Middle frontal gyrus (tissue), 1 donor: ENCODE data around the gene AUNIP.

Experiments used
- DNase-seq: peaks from one replicate; pipeline ENCODE4 v3.0.0-alpha.2; 2015; ENCODE audit warnings: low spot score; ENCODE audit errors: extremely low spot score

AUNIP gene

DNA sequence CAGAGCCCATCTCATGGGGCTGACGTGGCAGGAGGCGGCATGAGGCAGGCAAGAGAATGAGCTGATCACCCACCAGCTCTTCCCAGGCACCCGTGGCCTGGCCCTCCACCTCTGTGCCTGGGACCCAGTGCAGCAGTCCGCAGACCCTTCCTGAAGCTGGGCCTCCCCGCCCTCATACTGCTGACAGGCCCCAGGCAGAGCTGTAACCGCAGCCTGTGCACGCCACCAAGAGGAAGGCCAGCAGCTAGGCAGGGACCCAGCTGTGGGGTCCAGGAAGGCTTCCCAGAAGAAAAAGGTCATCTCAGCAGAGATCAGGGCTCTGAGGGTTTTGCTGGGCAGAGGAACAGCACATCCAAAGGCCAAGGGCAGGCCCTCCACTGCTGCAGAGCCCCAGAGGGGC, 49.3 kb downstream of the AUNIP start:
- no peak for DNase-seq

DNA sequence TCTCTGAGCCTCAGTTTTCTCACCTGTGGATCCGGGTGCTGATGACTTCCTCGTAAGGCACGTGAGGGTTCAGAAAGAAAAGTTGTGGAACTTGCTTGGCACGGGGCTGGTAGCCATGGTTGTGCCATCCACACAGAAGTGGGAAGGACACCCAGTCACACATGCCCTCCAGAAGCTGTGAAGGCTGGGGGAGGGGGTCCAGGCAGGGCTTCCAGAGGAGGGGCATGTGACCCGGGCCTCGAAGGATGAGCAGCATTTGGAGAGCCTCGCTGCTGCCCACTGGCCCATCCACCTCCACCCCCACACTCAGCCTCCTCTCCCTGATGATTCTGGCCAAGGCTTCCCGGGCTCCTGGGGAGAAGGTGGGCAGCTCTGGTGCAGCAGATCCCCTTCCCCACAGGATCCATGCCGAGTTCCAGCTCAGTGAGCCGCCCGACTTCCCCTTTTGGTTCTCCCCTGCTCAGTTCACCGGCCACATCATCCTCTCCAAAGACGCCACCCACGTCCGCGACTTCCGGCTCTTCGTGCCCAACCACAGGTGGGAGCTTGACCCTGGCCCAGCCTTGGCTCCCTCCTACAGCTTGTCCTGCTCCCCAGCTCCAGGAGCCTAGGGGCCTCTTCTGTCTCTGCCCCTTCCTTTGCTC, 49.9 kb downstream of the AUNIP start:
- DNase-seq = no peak

- DNase-seq = no peak
Observed at GRCh38 chr1:25808481-25809244, 50.6 kb downstream of the AUNIP start.

GRCh38 chr1:25807480-25808390, 51.5 kb downstream of the AUNIP start:
- DNase-seq = peak; percentile 31

DNA sequence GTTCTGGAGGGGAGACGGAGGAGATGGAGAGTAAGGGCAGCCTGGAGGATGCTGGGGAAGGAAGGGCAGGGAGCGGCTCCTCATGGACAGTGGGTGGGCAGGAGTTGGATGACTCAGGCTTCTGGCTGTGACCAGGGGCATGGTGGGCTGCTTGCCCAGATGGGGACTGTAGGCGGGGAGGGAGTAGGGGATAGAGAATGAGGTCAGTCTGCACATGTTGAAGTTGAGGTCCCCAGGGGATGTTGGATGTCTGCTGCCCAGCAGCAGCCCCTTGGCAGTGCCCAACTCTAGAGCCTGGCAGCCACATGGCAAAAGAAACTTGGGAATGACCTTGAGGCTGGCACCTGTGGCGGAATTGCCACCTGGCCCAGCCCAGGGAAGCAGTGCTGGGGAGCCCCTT, 52.8 kb downstream of the AUNIP start:
- DNase-seq = no peak

DNA sequence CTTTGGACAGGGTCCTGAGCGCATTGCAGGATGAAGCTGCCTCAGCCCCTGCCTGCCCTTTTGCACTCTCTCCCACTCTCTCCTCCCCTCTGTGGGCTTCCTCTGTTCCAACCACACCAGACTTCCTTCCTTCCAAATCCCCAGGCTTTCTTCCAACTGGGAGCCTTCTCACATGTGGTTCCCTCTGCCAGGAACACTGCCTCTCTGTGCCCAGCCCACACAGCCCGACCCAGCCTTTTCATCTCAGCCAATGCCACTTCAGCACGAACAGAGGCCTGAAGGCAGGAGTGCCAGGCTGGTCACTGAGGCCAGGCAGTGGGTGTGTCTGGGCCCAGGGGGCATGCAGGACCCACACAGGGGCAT, 53.4 kb downstream of the AUNIP start:
- peak; percentile 61 for DNase-seq

GRCh38 chr1:25804964-25805862, 54.0 kb downstream of the AUNIP start:
- DNase-seq = no peak

GRCh38 chr1:25804244-25804963, 54.9 kb downstream of the AUNIP start:
- DNase-seq = no peak

DNA sequence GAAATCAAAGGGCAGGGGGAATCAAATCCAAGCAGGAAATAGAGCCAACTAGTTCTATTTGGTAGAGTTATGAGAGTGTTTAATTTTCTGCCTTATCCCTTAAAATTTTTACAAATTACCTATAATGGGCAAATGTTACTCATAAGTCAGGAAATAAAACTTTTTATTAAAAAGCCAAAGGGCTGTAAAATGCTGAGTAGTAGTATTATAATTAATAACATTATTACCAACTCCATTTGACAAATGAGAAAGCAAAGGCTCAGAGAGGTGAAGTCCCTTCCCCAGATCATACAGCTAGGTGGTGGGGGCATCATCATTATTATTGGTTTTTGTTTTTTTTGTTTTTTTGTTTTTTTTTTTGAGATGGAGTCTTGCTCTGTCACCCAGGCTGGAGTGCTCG, 55.9 kb downstream of the AUNIP start:
- no peak for DNase-seq

- no peak for DNase-seq
Observed at GRCh38 chr1:25802915-25803314, 56.3 kb downstream of the AUNIP start.

GRCh38 chr1:25800703-25801377, 58.4 kb downstream of the AUNIP start:
- DNase-seq = no peak

GRCh38 chr1:25799935-25800702, 59.1 kb downstream of the AUNIP start, which contains the start of gene SELENON:
SELENON (plus strand) TSS chr1:25800193; CDS start chr1:25800231, 38 bp downstream.
- DNase-seq = no peak

GRCh38 chr1:25799352-25799934, 59.8 kb downstream of the AUNIP start:
- no peak for DNase-seq

DNA sequence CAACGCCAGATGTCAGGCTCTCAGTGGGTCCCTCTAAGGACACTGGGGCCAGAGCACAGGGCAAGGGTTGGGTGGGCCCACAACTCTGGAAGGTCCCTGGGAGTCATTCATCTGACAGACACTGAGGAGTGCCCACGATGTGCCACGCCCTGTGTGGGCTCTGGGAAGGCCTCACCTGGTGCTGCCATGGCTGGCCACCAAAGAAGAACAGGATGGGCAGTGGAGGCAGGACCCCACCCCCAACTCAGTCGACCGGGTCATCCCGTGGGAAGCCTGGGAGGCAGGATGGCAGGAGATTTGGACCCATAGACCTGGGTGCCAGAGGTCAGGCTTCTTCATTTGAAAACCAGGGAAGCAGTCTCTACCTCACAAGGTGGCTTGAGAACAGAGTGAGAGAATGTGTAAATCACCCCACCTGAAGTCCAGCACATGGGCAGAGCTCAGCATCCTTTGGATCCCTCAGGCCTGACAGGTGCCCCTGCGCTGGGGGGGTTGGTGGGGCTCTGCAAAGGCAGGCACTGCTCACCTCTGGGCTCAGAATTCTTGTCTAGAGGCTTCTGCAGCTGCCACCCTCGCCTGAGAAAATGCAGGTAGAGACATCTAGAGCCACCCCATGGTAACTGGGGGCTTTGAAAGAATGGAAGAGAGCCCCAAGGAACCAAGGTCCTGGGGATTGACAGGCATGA, 60.4 kb downstream of the AUNIP start:
- no peak for DNase-seq

GRCh38 chr1:25797939-25798338, 61.3 kb downstream of the AUNIP start:
- DNase-seq = no peak

- DNase-seq = peak; percentile 49
Observed at GRCh38 chr1:25796811-25797458, 62.3 kb downstream of the AUNIP start.
